H1 (cell line): ENCODE results near the gene MYLK. TPM values are rescaled to one million over a fixed set of nuclear protein-coding genes. Genes with fewer than 3 reads are reported as not detected.

Source experiments
- CTCF ChIA-PET: fragments of 300-600 bp; sonication (Branson Sonifier 250); formaldehyde crosslinking; loops from one replicate; lab custom pipeline; 2021; ENCODE audit not compliant: partially characterized antibody; lab: Charles Lee
- POLR2A ChIA-PET: fragments of 300-600 bp; sonication (Branson Sonifier 250); formaldehyde crosslinking; loops from one replicate; lab custom pipeline; 2021; ENCODE audit warnings: inconsistent platforms; ENCODE audit not compliant: partially characterized antibody; lab: Charles Lee
- DNase-seq, 2 experiments: peaks; one replicate each; pipeline versions ENCODE4 v3.0.0 to v3.0.0-alpha.2; 2010 to 2022; ENCODE audit warnings: low spot score in 2 of 2, low read depth in 1 of 2, mixed read lengths in 1 of 2
- FAIRE-seq: peaks from 2 replicates; lab custom pipeline; 2011; peaks lifted over from hg19 to GRCh38; lab: Jason Lieb, UNC
- H2AFZ ChIP-seq: 2 replicates; pipeline ENCODE4 v1.8.1; 2012; ENCODE audit warnings: low read length, inconsistent platforms
- H2AK5ac ChIP-seq: 2 replicates; pipeline ENCODE4 v1.6.1; 2013; ENCODE audit warnings: low read depth, low read length
- H2BK120ac ChIP-seq: replicated peaks from 2 replicates; pipeline ENCODE3; 2013; ENCODE audit warnings: low read depth, low read length, inconsistent platforms
- H2BK12ac ChIP-seq: 2 replicates; pipeline ENCODE4 v1.6.1; 2013; ENCODE audit warnings: low read depth, low read length
- H2BK15ac ChIP-seq: 2 replicates; pipeline ENCODE4 v1.6.1; 2013; ENCODE audit warnings: low read length
- H2BK20ac ChIP-seq: 2 replicates; pipeline ENCODE4 v1.6.1; 2013; ENCODE audit warnings: low read length
- H2BK5ac ChIP-seq: 2 replicates; pipeline ENCODE4 v1.6.1; 2013; ENCODE audit warnings: low read depth, low read length
- H3K14ac ChIP-seq: 2 replicates; pipeline ENCODE4 v1.6.1; 2013; ENCODE audit warnings: inconsistent platforms; ENCODE audit not compliant: insufficient read length
- H3K18ac ChIP-seq: 2 replicates; pipeline ENCODE4 v1.6.1; 2013; ENCODE audit warnings: low read length; ENCODE audit errors: extremely low read depth
- H3K23ac ChIP-seq: 2 replicates; pipeline ENCODE4 v1.6.1; 2013; ENCODE audit warnings: inconsistent platforms; ENCODE audit not compliant: insufficient read length
- H3K23me2 ChIP-seq: 2 replicates; pipeline ENCODE4 v1.6.1; 2013; ENCODE audit warnings: low read depth, low read length
- H3K27ac ChIP-seq: 2 replicates; pipeline ENCODE4 v1.6.1; 2011; ENCODE audit warnings: low read depth, low read length, inconsistent platforms
- H3K27me3 ChIP-seq, 4 experiments: replicated peaks in 1 of 4; 1 replicate in 1 of 4; 2 replicates in 3 of 4; pipeline versions ENCODE4 v1.6.1 to v1.8.1; 2011 to 2013; ENCODE audit warnings: low read length in 3 of 4, mild to moderate bottlenecking in 3 of 4, inconsistent platforms in 2 of 4, mixed read lengths in 2 of 4, moderate library complexity in 1 of 4; ENCODE audit not compliant: control insufficient read depth in 3 of 4, insufficient read depth in 3 of 4; ENCODE audit errors: extremely low read depth in 1 of 4
- H3K36me3 ChIP-seq, 4 experiments: 2 replicates each; pipeline versions ENCODE4 v1.6.1 to v1.8.1; 2011 to 2013; ENCODE audit warnings: mild to moderate bottlenecking in 4 of 4, low read length in 3 of 4, moderate library complexity in 2 of 4, control low read depth in 1 of 4, inconsistent platforms in 1 of 4; ENCODE audit not compliant: insufficient read depth in 4 of 4, control insufficient read depth in 2 of 4
- H3K4ac ChIP-seq: replicated peaks from 2 replicates; pipeline ENCODE3; 2013; ENCODE audit warnings: low read length, low read depth, mixed read lengths, inconsistent platforms; ENCODE audit not compliant: insufficient read length
- H3K4me1 ChIP-seq, 4 experiments: replicated peaks in 1 of 4; 1 replicate in 1 of 4; 2 replicates in 3 of 4; pipeline versions ENCODE4 v1.6.1 to v1.8.1; 2011 to 2013; ENCODE audit warnings: low read length in 3 of 4, inconsistent platforms in 2 of 4, mixed read lengths in 1 of 4; ENCODE audit not compliant: insufficient read depth in 4 of 4, control insufficient read depth in 3 of 4
- H3K4me2 ChIP-seq, 2 experiments: 2 replicates each; pipeline versions ENCODE4 v1.6.1 to v1.8.1; 2011 to 2013; ENCODE audit warnings: low read depth in 2 of 2, low read length in 2 of 2, control low read depth in 1 of 2, inconsistent platforms in 1 of 2, mild to moderate bottlenecking in 1 of 2; ENCODE audit not compliant: insufficient read depth in 1 of 2
- H3K4me3 ChIP-seq, 4 experiments: fragments of 200-600, 300-600 bp in 1 of 4; sonication (generic), shearing (Covaris generic), sonication (Bioruptor Twin) in 1 of 4; 2 replicates each; pipeline versions ENCODE4 v1.5.1 to v1.8.1; 2011 to 2016; ENCODE audit warnings: low read length in 4 of 4, low read depth in 3 of 4, control low read depth in 2 of 4, inconsistent platforms in 2 of 4, mild to moderate bottlenecking in 2 of 4, mixed read lengths in 1 of 4, moderate library complexity in 1 of 4; ENCODE audit not compliant: insufficient read depth in 2 of 4; ENCODE audit errors: extremely low read depth in 1 of 4
- H3K56ac ChIP-seq: replicated peaks from 2 replicates; pipeline ENCODE3; 2013; ENCODE audit warnings: low read depth, mild to moderate bottlenecking, mixed read lengths, low read length, inconsistent platforms; ENCODE audit not compliant: insufficient read length
- H3K79me1 ChIP-seq: 2 replicates; pipeline ENCODE4 v1.6.1; 2013; ENCODE audit warnings: low read depth, low read length, control low read depth
- H3K79me2 ChIP-seq, 2 experiments: 2 replicates each; pipeline versions ENCODE4 v1.6.1 to v1.8.1; 2012 to 2013; ENCODE audit warnings: low read length in 2 of 2, mild to moderate bottlenecking in 2 of 2, inconsistent platforms in 1 of 2; ENCODE audit not compliant: insufficient read depth in 2 of 2, control insufficient read depth in 1 of 2
- H3K9ac ChIP-seq, 4 experiments: replicated peaks in 1 of 4; 1 replicate in 1 of 4; 2 replicates in 3 of 4; pipeline versions ENCODE4 v1.6.1 to v1.8.1; 2011 to 2013; ENCODE audit warnings: low read depth in 3 of 4, low read length in 3 of 4, control low read depth in 2 of 4, mild to moderate bottlenecking in 2 of 4, moderate library complexity in 2 of 4, inconsistent platforms in 1 of 4; ENCODE audit errors: extremely low read depth in 1 of 4
- H3K9me3 ChIP-seq, 2 experiments: 2 replicates each; pipeline versions ENCODE4 v1.6.1 to v1.8.1; 2012 to 2013; ENCODE audit warnings: mild to moderate bottlenecking in 2 of 2, moderate library complexity in 2 of 2, control low read depth in 1 of 2, inconsistent platforms in 1 of 2, low read depth in 1 of 2, low read length in 1 of 2, mixed read lengths in 1 of 2; ENCODE audit not compliant: insufficient read depth in 2 of 2
- H4K20me1 ChIP-seq, 2 experiments: replicated peaks in 1 of 2; 2 replicates each; pipeline versions ENCODE3 to v1.8.1; 2011 to 2013; ENCODE audit warnings: inconsistent platforms in 2 of 2, low read length in 2 of 2, mild to moderate bottlenecking in 1 of 2; ENCODE audit not compliant: insufficient read depth in 2 of 2, control insufficient read depth in 1 of 2
- H4K5ac ChIP-seq: 2 replicates; pipeline ENCODE4 v1.6.1; 2013; ENCODE audit warnings: low read length, low read depth, mixed read lengths, inconsistent platforms; ENCODE audit not compliant: insufficient read length
- H4K8ac ChIP-seq: 2 replicates; pipeline ENCODE4 v1.8.0; 2013; ENCODE audit warnings: mild to moderate bottlenecking, moderate library complexity, low read length, inconsistent platforms; ENCODE audit not compliant: insufficient read depth; ENCODE audit errors: extremely low read depth
- H4K91ac ChIP-seq: replicated peaks from 2 replicates; pipeline ENCODE3; 2013; ENCODE audit warnings: low read length, mixed read lengths, inconsistent platforms; ENCODE audit not compliant: insufficient read length
- ATF2 ChIP-seq: IDR thresholded peaks from 2 replicates; pipeline ENCODE4 v1.6.1; 2012; ENCODE audit warnings: low read length, inconsistent platforms
- BRCA1 ChIP-seq: IDR thresholded peaks from 2 replicates; pipeline ENCODE4 v1.6.1; 2012; ENCODE audit warnings: low read depth, low read length, improper control_type of control experiment
- CEBPB ChIP-seq: IDR thresholded peaks from 2 replicates; pipeline ENCODE4 v1.6.1; 2012; ENCODE audit warnings: low read depth, low read length
- CHD2 ChIP-seq: IDR thresholded peaks from 2 replicates; pipeline ENCODE4 v1.6.1; 2012; ENCODE audit warnings: low read length, improper control_type of control experiment
- CREB1 ChIP-seq: IDR thresholded peaks from 2 replicates; pipeline ENCODE4 v1.6.1; 2012; ENCODE audit warnings: inconsistent platforms
- FOSL1 ChIP-seq: IDR thresholded peaks from 2 replicates; pipeline ENCODE4 v1.6.1; 2011; ENCODE audit warnings: mild to moderate bottlenecking, low read depth, low read length, moderate library complexity; ENCODE audit not compliant: insufficient read depth
- HDAC6 ChIP-seq: IDR thresholded peaks from one replicate; pipeline ENCODE4 v1.7.1; 2012; ENCODE audit warnings: low read depth, mild to moderate bottlenecking, inconsistent platforms, low read length, moderate library complexity
- KDM1A ChIP-seq: fragments of 200-600, 300-600 bp; sonication (generic); IDR thresholded peaks from 2 replicates; pipeline ENCODE4 v1.7.1; 2016; ENCODE audit warnings: mild to moderate bottlenecking, low read length, borderline replicate concordance
- MAX ChIP-seq: IDR thresholded peaks from 2 replicates; pipeline ENCODE4 v1.6.1; 2012; ENCODE audit warnings: inconsistent platforms
- POU5F1 ChIP-seq: IDR thresholded peaks from 2 replicates; pipeline ENCODE4 v1.6.1; 2011; ENCODE audit warnings: low read depth, mild to moderate bottlenecking, low read length, moderate library complexity
- RBBP5 ChIP-seq: IDR thresholded peaks from 2 replicates; pipeline ENCODE4 v1.7.1; 2012; ENCODE audit warnings: low read depth, mild to moderate bottlenecking, inconsistent platforms, low read length, moderate library complexity, borderline replicate concordance
- SAP30 ChIP-seq: fragments of 300-600 bp; sonication (generic); IDR thresholded peaks from 2 replicates; pipeline ENCODE4 v1.7.1; 2012; ENCODE audit warnings: low read length, moderate library complexity, mild to moderate bottlenecking, inconsistent platforms; ENCODE audit not compliant: insufficient read depth, insufficient replicate concordance
- SIRT6 ChIP-seq: IDR thresholded peaks from one replicate; pipeline ENCODE4 v1.7.1; 2012; ENCODE audit warnings: low read length, inconsistent platforms
- YY1 ChIP-seq: IDR thresholded peaks from 2 replicates; pipeline ENCODE4 v1.6.1; 2011; ENCODE audit warnings: low read depth, mild to moderate bottlenecking, low read length
- WGBS, 2 experiments: shearing (Covaris generic) in 1 of 2; methylation state at CpG; one replicate each; pipeline versions ENCODE4 v1.1.6 to v1.1.7; 2013 to 2015; ENCODE audit warnings: low lambda C conversion rate in 2 of 2, mixed read lengths in 2 of 2, inconsistent platforms in 1 of 2, low coverage in 1 of 2, missing lambda C conversion rate in 1 of 2; ENCODE audit not compliant: insufficient replicate concordance in 2 of 2, insufficient coverage in 1 of 2, insufficient read length in 1 of 2; ENCODE audit errors: extremely low coverage in 1 of 2, missing lambda C conversion rate in 1 of 2; 5-methylcytosine and 5-hydroxymethylcytosine counted together
- polyA plus RNA-seq, 7 experiments: library from polyadenylated mRNA; depleted of rRNA in 3 of 7; stranded (reverse) in 5 of 7; unstranded in 2 of 7; fragments of >200 nt in 5 of 7; fragments of 200-250 nt in 2 of 7; gene quantifications; 1 replicate in 5 of 7; 2 replicates in 1 of 7; 4 replicates in 1 of 7; pipeline versions ENCODE4 v1.2.1 to v1.2.3, GENCODE V29; 2011 to 2013; ENCODE audit warnings: missing spikeins in 2 of 7, mixed read lengths in 2 of 7
- total RNA-seq: library from RNA; stranded (reverse); fragmentation: NEBNext Ultra II Directional; extraction: Animal tissue kit (Norgen Biotek cat#: 25700); gene quantifications from 2 replicates; pipeline ENCODE4 v1.2.1, GENCODE V29; 2021

Gene MYLK
- total and polyA plus RNA-seq, 2 of the 8 experiments (the other 6 are each of a cell fraction or from before 2014, with no cell fraction given) = 11.6 to 21.3 TPM

- H4K5ac ChIP-seq = no peak overlapping the region
- no peak overlapping the region for H2BK12ac ChIP-seq
- no peak overlapping the region for H3K56ac ChIP-seq
- H3K18ac ChIP-seq = no peak overlapping the region
- WGBS, 2 experiments = 92% methylated on average over 2 of the region's 2 CpGs; no CpG with 5 or more reads in 1 of the 2 experiments
- CTCF ChIA-PET = interaction anchor here (0.6 to 1.7 kb wide), 4 partner anchors 9 to 155 kb away, joined by 3 to 4 read pairs (median 4); no protein-coding TSS in a partner anchor
- H2BK20ac ChIP-seq = no peak overlapping the region
- no peaks in the 10 kb centered on the region; a peak in 3 of 7 replicates for H3K4me1 ChIP-seq
- H3K4ac ChIP-seq = no peak overlapping the region
- no peak overlapping the region for H2AK5ac ChIP-seq
- no peaks in the 10 kb centered on the region for H3K23me2 ChIP-seq
- no peaks in the 10 kb centered on the region for H3K9me3 ChIP-seq
- no peak overlapping the region for H2BK120ac ChIP-seq
- H3K79me1 ChIP-seq = no peaks in the 10 kb centered on the region
- POLR2A ChIA-PET = no interaction called here
- no peak overlapping the region for H3K27ac ChIP-seq
- no peak overlapping the region for H2AFZ ChIP-seq
- H3K36me3 ChIP-seq = no peaks in the 10 kb centered on the region
- no peak overlapping the region; the same call in 1 of the 2 replicates for H2BK5ac ChIP-seq
- FAIRE-seq (no peak), DNase-seq (no peak)
- no peak overlapping the region for H3K9ac ChIP-seq
- H3K14ac ChIP-seq = no peak overlapping the region
- no peak overlapping the region for H3K23ac ChIP-seq
- H4K20me1 ChIP-seq = no peaks in the 10 kb centered on the region
- H3K4me2 ChIP-seq = no peak overlapping the region; a peak in 1 of 4 replicates
- no peaks in the 10 kb centered on the region for H3K27me3 ChIP-seq
- H4K91ac ChIP-seq = no peak overlapping the region
- no peaks in the 10 kb centered on the region for H3K79me2 ChIP-seq
- H4K8ac ChIP-seq = no peak overlapping the region
- H3K4me3 ChIP-seq = no peak overlapping the region
- no peak overlapping the region for H2BK15ac ChIP-seq
- no peak for TF ChIP-seq CEBPB
- no peak for TF ChIP-seq SIRT6
- TF ChIP-seq KDM1A = no peak
- no peak for TF ChIP-seq MAX
- no peak for TF ChIP-seq CREB1
- TF ChIP-seq BRCA1 = no peak
- TF ChIP-seq ATF2 = no peak
- TF ChIP-seq POU5F1 = no peak
- TF ChIP-seq CHD2 = no peak
- TF ChIP-seq YY1 = no peak
- no peak for TF ChIP-seq SAP30
- no peak for TF ChIP-seq RBBP5
- no peak for TF ChIP-seq HDAC6
- TF ChIP-seq FOSL1 = no peak
Observed at GRCh38 chr3:123807820-123808219, 76.3 kb downstream of the MYLK start.
